HepG2 (cell line): Measurements from ENCODE around the gene UNC79. TPM values are rescaled to one million over a fixed set of nuclear protein-coding genes. Genes with fewer than 3 reads are reported as not detected.

Experiments
- ATAC-seq: fragments of 200-7000 bp; cut with Tn5 transposase; 3 replicates; pipeline ENCODE4 v1.9.1; 2020; ENCODE audit warnings: mild to moderate bottlenecking, moderate library complexity
- BruUV-seq: library from RNA; stranded (reverse); fragments of 400-500 nt; replicated peaks from 2 replicates; lab custom pipeline; 2021; lab: Mats Ljungman, UMichigan
- CTCF ChIA-PET: fragments of 300-600 bp; formaldehyde crosslinking; extraction: SDS; loops from one replicate; lab custom pipeline; 2021; ENCODE audit warnings: low total read pairs, inconsistent platforms, low intra/inter-chr PET ratio; lab: Yijun Ruan, JAX
- POLR2A ChIA-PET: fragments of 350-600 bp; sonication (Branson Sonifier 250); formaldehyde crosslinking; loops from one replicate; lab custom pipeline; 2020; ENCODE audit warnings: antibody characterized with exemption, inconsistent platforms; lab: Yijun Ruan, JAX
- DNase-seq: peaks from one replicate; pipeline ENCODE4 v3.0.0-alpha.2; 2015; ENCODE audit warnings: low spot score
- FAIRE-seq: peaks from 3 replicates; lab custom pipeline; 2011; peaks lifted over from hg19 to GRCh38; lab: Jason Lieb, UNC
- H2AFZ ChIP-seq: one replicate; pipeline ENCODE4 v1.6.1; 2011; ENCODE audit warnings: low read length, inconsistent platforms
- H3K27ac ChIP-seq: fragments of 300-600 bp; 3 replicates; pipeline ENCODE4 v1.8.0; 2011; ENCODE audit warnings: mixed run types, mild to moderate bottlenecking, mixed read lengths, low read length, inconsistent platforms; ENCODE audit not compliant: insufficient read depth; ENCODE audit errors: extremely low read length
- H3K27me3 ChIP-seq, 2 experiments: fragments of 200-600 bp in 1 of 2; 2 replicates in 1 of 2; 3 replicates in 1 of 2; pipeline versions ENCODE4 v1.6.0 to v1.8.0; 2011; ENCODE audit warnings: low read length in 2 of 2, mild to moderate bottlenecking in 2 of 2, moderate library complexity in 2 of 2, inconsistent platforms in 1 of 2; ENCODE audit not compliant: insufficient read depth in 2 of 2, control insufficient read depth in 1 of 2
- H3K36me3 ChIP-seq, 2 experiments: fragments of 200-600 bp in 1 of 2; replicated peaks in 1 of 2; 2 replicates in 1 of 2; 3 replicates in 1 of 2; pipeline versions ENCODE4 v1.5.1 to v1.8.0; 2011; ENCODE audit warnings: low read length in 2 of 2, inconsistent platforms in 1 of 2; ENCODE audit not compliant: insufficient read depth in 2 of 2, control insufficient read depth in 1 of 2
- H3K4me1 ChIP-seq: 2 replicates; pipeline ENCODE4 v1.5.1; 2012; ENCODE audit warnings: low read length, inconsistent platforms; ENCODE audit not compliant: insufficient read depth
- H3K4me2 ChIP-seq: 2 replicates; pipeline ENCODE4 v1.6.0; 2011; ENCODE audit warnings: low read depth, low read length, inconsistent platforms
- H3K4me3 ChIP-seq, 3 experiments: fragments of 200-600 bp in 1 of 3; sonication (generic), shearing (Covaris generic) in 1 of 3; replicated peaks in 1 of 3; 2 replicates each; pipeline ENCODE4 v1.5.1; 2011 to 2016; ENCODE audit warnings: low read length in 3 of 3, inconsistent platforms in 2 of 3, low read depth in 2 of 3, mild to moderate bottlenecking in 2 of 3, control low read depth in 1 of 3, mixed read lengths in 1 of 3; ENCODE audit not compliant: insufficient read depth in 1 of 3
- H3K79me2 ChIP-seq: one replicate; pipeline ENCODE4 v1.6.1; 2011; ENCODE audit warnings: low read length, inconsistent platforms; ENCODE audit not compliant: insufficient read depth
- H3K9ac ChIP-seq: 2 replicates; pipeline ENCODE4 v1.6.0; 2011; ENCODE audit warnings: mild to moderate bottlenecking, low read depth, low read length, inconsistent platforms; ENCODE audit not compliant: insufficient read depth
- H3K9me3 ChIP-seq: 2 replicates; pipeline ENCODE4 v1.5.1; 2012; ENCODE audit warnings: mild to moderate bottlenecking, low read length
- H4K20me1 ChIP-seq: 2 replicates; pipeline ENCODE4 v1.6.0; 2011; ENCODE audit warnings: inconsistent platforms, mild to moderate bottlenecking, low read length, moderate library complexity; ENCODE audit not compliant: insufficient read depth
- CREM ChIP-seq, 2 experiments: sonication (generic) in 1 of 2; formaldehyde crosslinking in 1 of 2; IDR thresholded peaks; 2 replicates each; pipeline versions ENCODE4 v1.4.0 to v1.6.1; 2016 to 2020; ENCODE audit warnings: antibody characterized with exemption in 1 of 2, mild to moderate bottlenecking in 1 of 2, missing genetic modification reagents in 1 of 2
- ERF ChIP-seq: IDR thresholded peaks from 2 replicates; pipeline ENCODE4 v1.6.1; 2018; ENCODE audit warnings: missing biosample characterization, missing genetic modification reagents
- GTF3A ChIP-seq: sonication (generic); formaldehyde crosslinking; conservative IDR thresholded peaks from 2 replicates; pipeline ENCODE4 v1.4.0; 2020; ENCODE audit warnings: mild to moderate bottlenecking, missing genetic modification reagents
- HNRNPK ChIP-seq: fragments of 200-400 bp; formaldehyde crosslinking; IDR thresholded peaks from 2 replicates; pipeline ENCODE4 v1.6.1; 2018; ENCODE audit warnings: low read length, low read depth, moderate library complexity, mild to moderate bottlenecking; ENCODE audit not compliant: poor library complexity, severe bottlenecking
- TFDP2 ChIP-seq: sonication (generic); formaldehyde crosslinking; IDR thresholded peaks from 2 replicates; pipeline ENCODE4 v1.4.0; 2020; ENCODE audit warnings: missing genetic modification reagents
- ZFP36 ChIP-seq: fragments of 150-350 bp; IDR thresholded peaks from 2 replicates; pipeline ENCODE4 v1.6.1; 2018; ENCODE audit warnings: borderline replicate concordance, low read length, low read depth; ENCODE audit not compliant: partially characterized antibody
- ZNF281 ChIP-seq: sonication (generic); formaldehyde crosslinking; IDR thresholded peaks from 2 replicates; pipeline ENCODE4 v1.4.0; 2020; ENCODE audit warnings: missing genetic modification reagents, borderline replicate concordance
- ZNF431 ChIP-seq: sonication (generic); formaldehyde crosslinking; IDR thresholded peaks from 2 replicates; pipeline ENCODE4 v1.9.0; 2022; ENCODE audit warnings: missing genetic modification reagents, low read depth, mild to moderate bottlenecking, borderline replicate concordance
- ZNF646 ChIP-seq: sonication (generic); formaldehyde crosslinking; IDR thresholded peaks from 2 replicates; pipeline ENCODE4 v1.9.0; 2021; ENCODE audit warnings: mild to moderate bottlenecking, missing genetic modification reagents
- ZNF674 ChIP-seq: sonication (generic); formaldehyde crosslinking; IDR thresholded peaks from 2 replicates; pipeline ENCODE4 v1.5.0; 2020; ENCODE audit warnings: low read depth, mild to moderate bottlenecking, missing genetic modification reagents
- WGBS: methylation state at CpG from one replicate; pipeline ENCODE4 v1.1.6; 2017; ENCODE audit warnings: low lambda C conversion rate; 5-methylcytosine and 5-hydroxymethylcytosine counted together
- in situ Hi-C: cut with HindIII; loops from 2 replicates; pipeline ENCODE4 v1.10.0; 2017; ENCODE audit warnings: low pct_unique_long_range_greater_than_20kb; ENCODE audit not compliant: extremely low pct_ligation_motif_present
- intact Hi-C: fragments of 100-400 bp; cut with micrococcal nuclease; formaldehyde crosslinking; loops from one replicate; pipeline ENCODE4 v1.10.0; 2022; ENCODE audit not compliant: unreplicated experiment
- polyA plus RNA-seq, 8 experiments: library from polyadenylated mRNA; depleted of rRNA in 3 of 8; stranded (reverse) in 7 of 8; unstranded in 1 of 8; fragments of >200 nt; fragmentation: Illumina TruSeq in 4 of 8; extraction: Trizol in 4 of 8; gene quantifications; 2 replicates each; pipeline versions ENCODE4 v1.2.1 to v1.2.3, GENCODE V29; 2011 to 2016; ENCODE audit warnings: low read depth in 4 of 8, missing spikeins in 1 of 8, mixed read lengths in 1 of 8; ENCODE audit not compliant: insufficient read depth in 1 of 8
- total RNA-seq, 5 experiments: library from RNA; depleted of rRNA; stranded (reverse); fragments of >200 nt; fragmentation: Illumina TruSeq; extraction: Trizol; gene quantifications; 2 replicates each; pipeline ENCODE4 v1.2.3, GENCODE V29; 2016; ENCODE audit warnings: low read depth in 1 of 5

The UNC79 gene
- total and polyA plus RNA-seq, 2 of the 13 experiments (the other 11 are each of a cell fraction or from before 2014, with no cell fraction given) = under 0.01 TPM; not detected in 1

- Histone ChIP-seq H3K27me3 (no peaks in the 10 kb centered on the region), H3K79me2 (no peaks in the 10 kb centered on the region), H3K4me1 (no peaks in the 10 kb centered on the region), H3K9me3 (no peaks in the 10 kb centered on the region), H3K4me3 (no peak overlapping the region), H3K27ac (no peak overlapping the region), H3K36me3 (no peaks in the 10 kb centered on the region), H4K20me1 (no peaks in the 10 kb centered on the region), H2AFZ (no peak overlapping the region), H3K9ac (no peak overlapping the region), H3K4me2 (no peak overlapping the region)
- intact Hi-C loops = no loop called here
- in situ Hi-C loops = no loop called here
- FAIRE-seq (no peak), DNase-seq (no peak), ATAC-seq (no peak)
- 0% methylated on average over 1 of the region's 1 CpG for WGBS
- BruUV-seq = no TSS peak
- POLR2A ChIA-PET = no interaction called here
- CTCF ChIA-PET = no interaction called here
- TF ChIP-seq ZFP36 (no peak), HNRNPK (no peak), ZNF281 (CRISPR knock-in tag) (no peak), ERF (CRISPR knock-in tag) (no peak), ZNF646 (CRISPR knock-in tag) (no peak), ZNF674 (CRISPR knock-in tag) (no peak), CREM (IDR thresholded peaks at IDR 0.05) (no peak), CREM (CRISPR knock-in tag; IDR thresholded peaks at IDR 0.05) (no peak), ZNF431 (CRISPR knock-in tag) (no peak), GTF3A (CRISPR knock-in tag) (no peak), TFDP2 (CRISPR knock-in tag) (no peak)
Measured at GRCh38 chr14:93381644-93382043, 49.1 kb upstream of the UNC79 start.
